GM12878 (cell line): Measurements from ENCODE around the gene SET. TPM values are rescaled to one million over a fixed set of nuclear protein-coding genes. Genes with fewer than 3 reads are reported as not detected.

Source experiments
- ATF7 ChIP-seq: fragments of 450-650 bp; IDR thresholded peaks from 2 replicates; pipeline ENCODE4 v1.6.1; 2016; ENCODE audit warnings: low read depth, mild to moderate bottlenecking
- BHLHE40 ChIP-seq, 2 experiments: fragments of 450-650 bp in 1 of 2; IDR thresholded peaks; 2 replicates each; pipeline ENCODE4 v1.6.1; 2011 to 2017; ENCODE audit warnings: low read depth in 2 of 2, borderline replicate concordance in 1 of 2, improper control_type of control experiment in 1 of 2, low read length in 1 of 2, mild to moderate bottlenecking in 1 of 2
- CUX1 ChIP-seq: IDR thresholded peaks from 2 replicates; pipeline ENCODE4 v1.6.1; 2012; ENCODE audit warnings: improper control_type of control experiment, low read depth, low read length; ENCODE audit not compliant: insufficient replicate concordance
- EGR1 ChIP-seq, 2 experiments: IDR thresholded peaks; 1 replicate in 1 of 2; 2 replicates in 1 of 2; pipeline ENCODE4 v1.6.1; 2011 to 2012; ENCODE audit warnings: low read depth in 2 of 2, low read length in 2 of 2, borderline replicate concordance in 1 of 2, mild to moderate bottlenecking in 1 of 2, moderate library complexity in 1 of 2
- FOS ChIP-seq: IDR thresholded peaks from 3 replicates; pipeline ENCODE4 v1.6.1; 2011; ENCODE audit warnings: borderline replicate concordance; ENCODE audit not compliant: insufficient read length; ENCODE audit errors: extremely low read depth
- FOXM1 ChIP-seq: IDR thresholded peaks from 2 replicates; pipeline ENCODE4 v1.6.1; 2012; ENCODE audit warnings: low read depth, mild to moderate bottlenecking, inconsistent platforms, low read length, moderate library complexity
- GATAD2B ChIP-seq: fragments of 450-650 bp; conservative IDR thresholded peaks from 2 replicates; pipeline ENCODE4 v1.6.1; 2017; ENCODE audit warnings: low read depth, mild to moderate bottlenecking, moderate library complexity
- HDGF ChIP-seq: fragments of 450-650 bp; IDR thresholded peaks from 2 replicates; pipeline ENCODE4 v1.6.1; 2016; ENCODE audit warnings: antibody characterized with exemption
- IKZF1 ChIP-seq: fragments of 450-650 bp; conservative IDR thresholded peaks from 2 replicates; pipeline ENCODE4 v1.6.1; 2017; ENCODE audit warnings: antibody characterized with exemption, mild to moderate bottlenecking
- JUNB ChIP-seq: IDR thresholded peaks from 2 replicates; pipeline ENCODE4 v1.6.1; 2016; ENCODE audit warnings: antibody characterized with exemption, mild to moderate bottlenecking
- JUND ChIP-seq: IDR thresholded peaks from 2 replicates; pipeline ENCODE4 v1.6.1; 2012; ENCODE audit warnings: low read depth, mild to moderate bottlenecking, low read length, improper control_type of control experiment, moderate library complexity
- KAT2A ChIP-seq: conservative IDR thresholded peaks from 2 replicates; pipeline ENCODE4 v1.6.1; 2011; ENCODE audit warnings: low read depth, low read length; ENCODE audit not compliant: control insufficient read depth
- KDM1A ChIP-seq: fragments of 200-600 bp; sonication (generic); IDR thresholded peaks from 2 replicates; pipeline ENCODE4 v1.6.1; 2016; ENCODE audit warnings: borderline replicate concordance
- MYC ChIP-seq: IDR thresholded peaks from 2 replicates; pipeline ENCODE4 v1.6.1; 2011; ENCODE audit warnings: mild to moderate bottlenecking, low read length, moderate library complexity, inconsistent platforms; ENCODE audit not compliant: insufficient read depth, insufficient replicate concordance, insufficient read length, severe bottlenecking
- NR2C2 ChIP-seq: IDR thresholded peaks from 2 replicates; pipeline ENCODE4 v1.6.1; 2011; ENCODE audit warnings: borderline replicate concordance, low read depth; ENCODE audit not compliant: control insufficient read depth, insufficient read length
- PAX8 ChIP-seq: fragments of 450-650 bp; IDR thresholded peaks from 2 replicates; pipeline ENCODE4 v1.6.1; 2017; ENCODE audit warnings: mild to moderate bottlenecking, moderate library complexity
- POU2F2 ChIP-seq: IDR thresholded peaks from 3 replicates; pipeline ENCODE4 v1.6.1; 2011; ENCODE audit warnings: low read depth, mild to moderate bottlenecking, low read length, borderline replicate concordance
- REST ChIP-seq: IDR thresholded peaks from 2 replicates; pipeline ENCODE4 v1.6.1; 2012; ENCODE audit warnings: mild to moderate bottlenecking, low read depth, low read length
- SIN3A ChIP-seq: IDR thresholded peaks from 2 replicates; pipeline ENCODE4 v1.6.1; 2012; ENCODE audit warnings: low read depth, low read length, improper control_type of control experiment
- SPI1 ChIP-seq: IDR thresholded peaks from 2 replicates; pipeline ENCODE4 v1.6.1; 2011; ENCODE audit warnings: low read depth, mild to moderate bottlenecking, low read length, moderate library complexity, borderline replicate concordance; ENCODE audit not compliant: insufficient read depth
- SREBF1 ChIP-seq: IDR thresholded peaks from 2 replicates; pipeline ENCODE4 v1.6.1; 2012; ENCODE audit warnings: mild to moderate bottlenecking, low read length
- ZNF217 ChIP-seq: fragments of 450-650 bp; IDR thresholded peaks from 2 replicates; pipeline ENCODE4 v1.6.1; 2017; ENCODE audit warnings: antibody characterized with exemption, mild to moderate bottlenecking
- polyA plus RNA-seq, 11 experiments: library from polyadenylated mRNA; depleted of rRNA in 4 of 11; unstranded in 6 of 11; stranded (reverse) in 5 of 11; fragments of >200 nt; fragmentation: Nextera tagmentation in 4 of 11; fragmentation: Illumina TruSeq in 1 of 11; extraction: Ambion mirVana in 4 of 11; extraction: Trizol in 1 of 11; gene quantifications; 1 replicate in 1 of 11; 2 replicates in 10 of 11; pipeline versions ENCODE4 v1.2.1 to v1.2.3, GENCODE V29; 2011 to 2016; ENCODE audit warnings: inconsistent platforms in 2 of 11, missing spikeins in 2 of 11, low read depth in 1 of 11
- total RNA-seq, 4 experiments: library from RNA; depleted of rRNA in 3 of 4; stranded (reverse); fragments of >200 nt in 3 of 4; fragmentation: Illumina TruSeq in 1 of 4; extraction: Trizol in 1 of 4; gene quantifications; 2 replicates each; pipeline versions ENCODE4 v1.2.1 to v1.2.3, GENCODE V29; 2013 to 2021

The SET gene
- total and polyA plus RNA-seq, 10 of the 15 experiments (the other 5 are each of a cell fraction or from before 2014, with no cell fraction given): 284 to 706 (median 445) TPM

DNA sequence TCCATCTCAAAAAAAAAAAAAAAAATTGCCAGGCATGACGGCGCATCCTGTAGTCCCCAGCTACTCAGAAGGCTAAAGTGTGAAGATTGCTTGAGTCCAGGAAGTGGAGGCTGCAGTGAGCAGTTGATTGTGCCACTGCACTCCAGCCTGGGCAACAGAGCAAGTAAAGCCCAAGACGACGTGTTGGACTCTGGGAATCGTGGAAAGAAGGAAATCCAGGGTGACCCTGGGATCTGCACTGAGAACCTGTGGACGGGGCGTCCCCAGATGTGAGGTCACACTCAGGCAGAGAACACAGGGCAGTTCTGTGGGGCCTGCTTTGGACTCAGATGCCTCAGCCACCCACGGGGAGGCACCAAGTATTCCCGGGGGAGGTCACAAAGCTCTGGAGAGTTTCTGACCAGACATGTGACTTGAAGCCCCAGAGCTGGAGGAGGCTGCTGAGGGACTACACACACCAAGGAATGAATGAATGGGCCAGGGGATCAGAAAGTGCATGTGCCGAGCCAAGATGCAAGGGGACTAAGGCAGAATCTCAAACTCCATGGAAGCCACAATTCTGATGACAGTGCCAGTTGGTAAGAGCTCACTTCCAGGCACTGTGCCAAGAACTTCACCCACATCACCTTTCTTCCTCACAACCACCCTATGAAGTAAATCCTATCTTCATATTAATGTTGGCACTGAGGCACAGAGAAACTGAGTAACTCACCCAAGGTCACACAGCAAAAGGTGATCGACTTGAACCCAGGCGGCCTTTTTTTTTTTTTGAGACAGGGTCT lies 45.3 kb upstream of the SET start (continued):
- no peak for TF ChIP-seq SREBF1
- peak; percentile 86; the same call in 1 of the 2 replicates for TF ChIP-seq HDGF
- peak in 1 of 2 experiments; percentile 53; a peak in 1 of 3 replicates for TF ChIP-seq EGR1 (IDR thresholded peaks at IDR 0.05; ENCODE audit: borderline replicate concordance in 1 of 2, low read depth in 2 of 2, low read length in 2 of 2)
- peak; percentile 93 for TF ChIP-seq IKZF1
- TF ChIP-seq SPI1: no peak
- TF ChIP-seq ZNF217: peak; percentile 49; the same call in 1 of the 2 replicates
- no peak for TF ChIP-seq FOS
- TF ChIP-seq KDM1A: no peak
- peak; percentile 99 for TF ChIP-seq GATAD2B
- no peak for TF ChIP-seq KAT2A
- no peak for TF ChIP-seq JUNB
- peak in 1 of 2 experiments; percentile 56; a peak in 2 of 4 replicates for TF ChIP-seq BHLHE40 (IDR thresholded peaks at IDR 0.05; ENCODE audit: borderline replicate concordance in 1 of 2, low read depth in 2 of 2, low read length in 1 of 2)
- no peak for TF ChIP-seq PAX8
- TF ChIP-seq FOXM1: no peak
- no peak for TF ChIP-seq JUND
- 0 out of 3 replicates have a peak, but pooled peaks have one; percentile 12 for TF ChIP-seq POU2F2
- no peak for TF ChIP-seq REST
- peak; percentile 85 for TF ChIP-seq ATF7
- TF ChIP-seq NR2C2: no peak
- no peak for TF ChIP-seq SIN3A
- no peak for TF ChIP-seq MYC
- peak; percentile 93 for TF ChIP-seq CUX1
